ENCODE data around the gene PCCA.

- TF ChIP-seq CTCF (IDR thresholded peaks at IDR 0.05) (no peak), POLR2A (IDR thresholded peaks at IDR 0.05) (no peak)
Measured at GRCh38 chr13:100459747-100460146, 370.9 kb downstream of the PCCA start.

All from prostate gland (tissue), 2 donors.